ENCODE data around the gene SPOCD1. TPM values are rescaled to one million over a fixed set of nuclear protein-coding genes. Genes with fewer than 3 reads are reported as not detected.
"Not testable (repeated sequence)": the region's sequence is repeated elsewhere in the genome, so short reads cannot be mapped to it uniquely, and the experiment has no call there.

The SPOCD1 gene
- total RNA-seq, 1 experiment from 2014 or later: 0.54 TPM

GRCh38 chr1:31822766-31823165 is 6.9 kb upstream of the SPOCD1 start:
- no peaks in the 10 kb centered on the region for H3K27me3 ChIP-seq (ENCODE audit: control insufficient read depth, insufficient read depth, low read length)
- intact Hi-C loops (cut with micrococcal nuclease; ENCODE audit: unreplicated experiment): no loop called here
- DNase-seq (ENCODE audit: low read depth, low spot score): no peak
- BruUV-seq (replicated peaks): no TSS peak
- H3K27ac ChIP-seq (ENCODE audit: low read length): no peak overlapping the region
- no peak; the same call in 1 of the 2 replicates for ATAC-seq
- no peaks in the 10 kb centered on the region for H3K9me3 ChIP-seq (ENCODE audit: control insufficient read depth, insufficient read depth, low read depth, low read length)
- ChIA-PET POLR2A (interaction anchor here (0.5 kb wide), 1 partner anchor 267 kb away, joined by 5 read pairs; no protein-coding TSS in a partner anchor), CTCF (interaction anchor here (0.7 kb wide), 1 partner anchor 130 kb away, joined by 3 read pairs; no protein-coding TSS in a partner anchor)
- no peaks in the 10 kb centered on the region for H3K36me3 ChIP-seq (ENCODE audit: control insufficient read depth, insufficient read depth, low read length)
- no peaks in the 10 kb centered on the region for H3K4me1 ChIP-seq (ENCODE audit: control insufficient read depth, insufficient read depth, low read length)
- no peak overlapping the region for H3K4me3 ChIP-seq (ENCODE audit: low read depth in 2 of 2, low read length in 2 of 2)
- TF ChIP-seq, protein P1, sequence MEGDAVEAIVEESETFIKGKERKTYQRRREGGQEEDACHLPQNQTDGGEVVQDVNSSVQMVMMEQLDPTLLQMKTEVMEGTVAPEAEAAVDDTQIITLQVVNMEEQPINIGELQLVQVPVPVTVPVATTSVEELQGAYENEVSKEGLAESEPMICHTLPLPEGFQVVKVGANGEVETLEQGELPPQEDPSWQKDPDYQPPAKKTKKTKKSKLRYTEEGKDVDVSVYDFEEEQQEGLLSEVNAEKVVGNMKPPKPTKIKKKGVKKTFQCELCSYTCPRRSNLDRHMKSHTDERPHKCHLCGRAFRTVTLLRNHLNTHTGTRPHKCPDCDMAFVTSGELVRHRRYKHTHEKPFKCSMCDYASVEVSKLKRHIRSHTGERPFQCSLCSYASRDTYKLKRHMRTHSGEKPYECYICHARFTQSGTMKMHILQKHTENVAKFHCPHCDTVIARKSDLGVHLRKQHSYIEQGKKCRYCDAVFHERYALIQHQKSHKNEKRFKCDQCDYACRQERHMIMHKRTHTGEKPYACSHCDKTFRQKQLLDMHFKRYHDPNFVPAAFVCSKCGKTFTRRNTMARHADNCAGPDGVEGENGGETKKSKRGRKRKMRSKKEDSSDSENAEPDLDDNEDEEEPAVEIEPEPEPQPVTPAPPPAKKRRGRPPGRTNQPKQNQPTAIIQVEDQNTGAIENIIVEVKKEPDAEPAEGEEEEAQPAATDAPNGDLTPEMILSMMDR (IDR thresholded peaks at IDR 0.05): no peak
- TF ChIP-seq POLR2AphosphoS5 (IDR thresholded peaks at IDR 0.05; ENCODE audit: low read depth, low read length) (no peak), SIN3A (IDR thresholded peaks at IDR 0.05; ENCODE audit: borderline replicate concordance, insufficient read depth, low read depth, low read length) (no peak), TCF7L2 (IDR thresholded peaks at IDR 0.05; ENCODE audit: low read depth, low read length) (no peak)
- TF ChIP-seq, protein P2, sequence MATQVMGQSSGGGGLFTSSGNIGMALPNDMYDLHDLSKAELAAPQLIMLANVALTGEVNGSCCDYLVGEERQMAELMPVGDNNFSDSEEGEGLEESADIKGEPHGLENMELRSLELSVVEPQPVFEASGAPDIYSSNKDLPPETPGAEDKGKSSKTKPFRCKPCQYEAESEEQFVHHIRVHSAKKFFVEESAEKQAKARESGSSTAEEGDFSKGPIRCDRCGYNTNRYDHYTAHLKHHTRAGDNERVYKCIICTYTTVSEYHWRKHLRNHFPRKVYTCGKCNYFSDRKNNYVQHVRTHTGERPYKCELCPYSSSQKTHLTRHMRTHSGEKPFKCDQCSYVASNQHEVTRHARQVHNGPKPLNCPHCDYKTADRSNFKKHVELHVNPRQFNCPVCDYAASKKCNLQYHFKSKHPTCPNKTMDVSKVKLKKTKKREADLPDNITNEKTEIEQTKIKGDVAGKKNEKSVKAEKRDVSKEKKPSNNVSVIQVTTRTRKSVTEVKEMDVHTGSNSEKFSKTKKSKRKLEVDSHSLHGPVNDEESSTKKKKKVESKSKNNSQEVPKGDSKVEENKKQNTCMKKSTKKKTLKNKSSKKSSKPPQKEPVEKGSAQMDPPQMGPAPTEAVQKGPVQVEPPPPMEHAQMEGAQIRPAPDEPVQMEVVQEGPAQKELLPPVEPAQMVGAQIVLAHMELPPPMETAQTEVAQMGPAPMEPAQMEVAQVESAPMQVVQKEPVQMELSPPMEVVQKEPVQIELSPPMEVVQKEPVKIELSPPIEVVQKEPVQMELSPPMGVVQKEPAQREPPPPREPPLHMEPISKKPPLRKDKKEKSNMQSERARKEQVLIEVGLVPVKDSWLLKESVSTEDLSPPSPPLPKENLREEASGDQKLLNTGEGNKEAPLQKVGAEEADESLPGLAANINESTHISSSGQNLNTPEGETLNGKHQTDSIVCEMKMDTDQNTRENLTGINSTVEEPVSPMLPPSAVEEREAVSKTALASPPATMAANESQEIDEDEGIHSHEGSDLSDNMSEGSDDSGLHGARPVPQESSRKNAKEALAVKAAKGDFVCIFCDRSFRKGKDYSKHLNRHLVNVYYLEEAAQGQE (IDR thresholded peaks at IDR 0.05; ENCODE audit: insufficient read depth in 1 of 2, low read depth in 2 of 2, low read length in 1 of 2): no peak
- in situ Hi-C loops (cut with HindIII; ENCODE audit: low pct_unique_long_range_greater_than_20kb, low sequenced_read_pairs): no loop called here

DNA sequence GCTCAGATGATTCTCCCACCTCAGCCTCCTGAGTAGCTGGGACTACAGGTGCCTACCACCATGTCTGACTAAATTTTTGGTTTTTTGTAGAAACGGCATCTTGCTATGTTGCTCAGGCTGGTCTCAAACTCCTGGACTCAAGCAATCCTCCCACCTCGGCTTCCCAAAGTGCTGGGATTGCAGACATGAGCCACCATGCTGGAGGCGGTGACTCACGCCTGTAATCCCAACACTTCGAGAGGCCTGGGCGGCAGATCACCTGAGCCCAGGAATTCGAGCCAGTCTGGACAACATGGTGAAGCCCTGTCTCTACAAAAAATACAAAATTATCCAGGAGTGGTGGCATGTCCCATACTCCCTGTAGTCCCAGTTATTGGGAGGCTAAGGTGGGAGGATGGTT is 4.4 kb upstream of the SPOCD1 start:
- H3K27me3 ChIP-seq (ENCODE audit: control insufficient read depth, insufficient read depth, low read length); H3K9me3 ChIP-seq (ENCODE audit: control insufficient read depth, insufficient read depth, low read depth, low read length); BruUV-seq (replicated peaks); DNase-seq (ENCODE audit: low read depth, low spot score); ATAC-seq; H3K27ac ChIP-seq (ENCODE audit: low read length); POLR2A ChIA-PET; in situ Hi-C loops (cut with HindIII; ENCODE audit: low pct_unique_long_range_greater_than_20kb, low sequenced_read_pairs); H3K36me3 ChIP-seq (ENCODE audit: control insufficient read depth, insufficient read depth, low read length); H3K4me3 ChIP-seq (ENCODE audit: low read depth in 2 of 2, low read length in 2 of 2); CTCF ChIA-PET; intact Hi-C loops (cut with micrococcal nuclease; ENCODE audit: unreplicated experiment); H3K4me1 ChIP-seq (ENCODE audit: control insufficient read depth, insufficient read depth, low read length): not testable (repeated sequence)

DNA sequence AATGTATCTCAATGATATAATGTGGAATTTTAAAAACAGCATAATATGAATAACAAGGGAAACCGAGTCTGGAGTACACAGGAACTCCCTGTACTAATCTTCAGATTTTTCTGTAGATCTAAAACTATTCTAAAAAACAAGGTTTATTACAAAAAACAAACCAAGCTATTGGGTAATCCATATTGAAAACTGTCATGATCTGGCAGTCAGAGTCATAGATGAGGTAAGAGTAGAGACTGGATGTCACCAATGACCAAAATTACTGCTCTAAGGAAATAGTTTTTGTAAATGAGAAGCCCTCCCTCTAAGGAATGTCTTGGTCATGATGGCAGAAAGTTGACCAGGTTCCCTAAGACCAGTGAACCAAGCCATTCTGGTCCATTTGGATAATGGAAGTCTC is 2.4 kb upstream of the SPOCD1 start:
- H3K36me3 ChIP-seq (ENCODE audit: control insufficient read depth, insufficient read depth, low read length): no peaks in the 10 kb centered on the region
- no TSS peak for BruUV-seq (replicated peaks)
- intact Hi-C loops (cut with micrococcal nuclease; ENCODE audit: unreplicated experiment): no loop called here
- ChIA-PET CTCF (interaction anchor here (0.6 kb wide), 1 partner anchor 146 kb away, joined by 5 read pairs; no protein-coding TSS in a partner anchor), POLR2A (no interaction called here)
- H3K27me3 ChIP-seq (ENCODE audit: control insufficient read depth, insufficient read depth, low read length): no peaks in the 10 kb centered on the region
- DNase-seq (ENCODE audit: low read depth, low spot score) (no peak), ATAC-seq (no peak)
- no peak overlapping the region for H3K4me3 ChIP-seq (ENCODE audit: low read depth in 2 of 2, low read length in 2 of 2)
- no peaks in the 10 kb centered on the region for H3K9me3 ChIP-seq (ENCODE audit: control insufficient read depth, insufficient read depth, low read depth, low read length)
- H3K27ac ChIP-seq (ENCODE audit: low read length): no peak overlapping the region
- no peaks in the 10 kb centered on the region for H3K4me1 ChIP-seq (ENCODE audit: control insufficient read depth, insufficient read depth, low read length)
- in situ Hi-C loops (cut with HindIII; ENCODE audit: low pct_unique_long_range_greater_than_20kb, low sequenced_read_pairs): no loop called here
- TF ChIP-seq, protein P2 (IDR thresholded peaks at IDR 0.05; ENCODE audit: insufficient read depth in 1 of 2, low read depth in 2 of 2, low read length in 1 of 2): no peak
- TF ChIP-seq POLR2AphosphoS5 (IDR thresholded peaks at IDR 0.05; ENCODE audit: low read depth, low read length) (no peak), TCF7L2 (IDR thresholded peaks at IDR 0.05; ENCODE audit: low read depth, low read length) (no peak), SIN3A (IDR thresholded peaks at IDR 0.05; ENCODE audit: borderline replicate concordance, insufficient read depth, low read depth, low read length) (no peak)
- TF ChIP-seq, protein P1 (IDR thresholded peaks at IDR 0.05): no peak

Data from Panc1 (cell line).